Lower lobe of right lung (tissue), 2 donors: ENCODE measurements around the gene FRYL. TPM values are rescaled to one million over a fixed set of nuclear protein-coding genes. Genes with fewer than 3 reads are reported as not detected.

Source experiments
- ATAC-seq, 2 donors: fragments of 200-7000 bp; cut with Tn5 transposase; one replicate each; pipeline ENCODE4 v1.9.1; 2020 to 2022; ENCODE audit warnings: mild to moderate bottlenecking in 2 of 2, moderate library complexity in 2 of 2
- DNase-seq: peaks from one replicate; pipeline ENCODE4 v3.0.0-alpha.2; 2020
- H3K27ac ChIP-seq: fragments of 200-600 bp; one replicate; pipeline ENCODE4 v1.8.0; 2022
- H3K27me3 ChIP-seq: fragments of 200-600 bp; one replicate; pipeline ENCODE4 v1.8.0; 2022; ENCODE audit warnings: low read depth
- H3K36me3 ChIP-seq: fragments of 200-600 bp; one replicate; pipeline ENCODE4 v1.8.0; 2022; ENCODE audit warnings: mild to moderate bottlenecking
- H3K4me1 ChIP-seq: fragments of 200-600 bp; one replicate; pipeline ENCODE4 v1.8.0; 2022
- H3K4me3 ChIP-seq: fragments of 200-600 bp; one replicate; pipeline ENCODE4 v1.8.0; 2022; ENCODE audit warnings: mild to moderate bottlenecking
- H3K9me3 ChIP-seq: fragments of 200-600 bp; one replicate; pipeline ENCODE4 v1.8.0; 2022
- CTCF ChIP-seq: fragments of 200-600 bp; IDR thresholded peaks from one replicate; pipeline ENCODE4 v1.8.0; 2022; ENCODE audit warnings: antibody characterized with exemption, mild to moderate bottlenecking
- intact Hi-C: fragments of 100-400 bp; cut with DNase I; formaldehyde crosslinking; loops from one replicate; pipeline ENCODE4 v1.11.0; 2022
- total RNA-seq: library from RNA; stranded (reverse); fragmentation: NEBNext Ultra II Directional; extraction: Animal tissue kit (Norgen Biotek cat#: 25700); gene quantifications from one replicate; pipeline ENCODE4 v1.2.1, GENCODE V29; 2021
- donor health status: DM: no; HTN: yes; CAD: no; lungs with severe emphysema.

FRYL gene
- total RNA-seq, 1 donor from 2014 or later, result 85.0 TPM

DNA sequence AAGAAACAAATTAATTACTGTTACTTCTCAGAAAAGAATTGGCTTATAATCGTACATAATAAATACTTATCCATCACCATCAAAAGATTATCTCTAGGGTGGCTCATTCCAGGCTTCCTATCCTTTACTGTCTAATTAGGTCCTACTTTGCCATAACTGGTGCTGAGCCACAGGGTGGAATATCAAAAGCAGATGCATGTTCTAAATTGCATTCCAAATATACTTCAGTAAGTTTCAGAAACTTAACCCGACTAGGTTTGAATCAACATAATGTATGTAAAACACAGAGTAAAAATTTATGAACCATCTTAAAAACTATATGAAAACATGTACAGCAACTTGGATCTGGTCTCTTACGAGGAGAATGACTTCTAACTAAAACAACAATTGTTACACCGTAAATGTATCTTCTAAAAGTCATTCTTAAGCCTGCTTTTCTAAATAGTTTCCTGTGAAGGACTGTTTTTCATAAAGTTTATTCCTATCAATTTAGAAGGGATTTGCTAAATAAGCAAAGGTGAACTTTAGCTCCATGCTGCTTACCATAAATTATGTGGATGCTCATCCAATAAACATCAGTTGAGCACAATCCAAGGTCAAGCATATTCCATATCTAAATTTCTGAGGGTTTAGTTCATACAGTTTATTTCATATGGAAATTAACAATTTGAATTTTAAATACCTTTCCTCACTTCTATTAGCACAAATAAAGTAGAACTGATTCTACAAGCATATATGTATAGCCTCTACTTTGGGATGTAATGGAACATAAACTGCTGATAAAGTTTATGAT lies 276.6 kb downstream of the FRYL start:
- no peak for TF ChIP-seq CTCF
- H3K9me3 ChIP-seq, result no peaks in the 10 kb centered on the region
- intact Hi-C loops, result no loop called here
- no peak overlapping the region for H3K27ac ChIP-seq
- H3K4me1 ChIP-seq, result no peaks in the 10 kb centered on the region
- ATAC-seq (no peak), DNase-seq (no peak)
- no peaks in the 10 kb centered on the region for H3K27me3 ChIP-seq
- H3K4me3 ChIP-seq, result no peak overlapping the region
- H3K36me3 ChIP-seq, result peaks cover 92% of the 10 kb centered on the region

- intact Hi-C loops, result no loop called here
- ATAC-seq (no peak), DNase-seq (no peak)
- Histone ChIP-seq H3K36me3 (peaks cover 69% of the 10 kb centered on the region), H3K27ac (no peak overlapping the region), H3K9me3 (no peaks in the 10 kb centered on the region), H3K4me3 (no peak overlapping the region), H3K27me3 (no peaks in the 10 kb centered on the region), H3K4me1 (no peaks in the 10 kb centered on the region)
- no peak for TF ChIP-seq CTCF
Observed at GRCh38 chr4:48499551-48500066, 280.5 kb downstream of the FRYL start.

- intact Hi-C loops, result no loop called here
- no peaks in the 10 kb centered on the region for H3K9me3 ChIP-seq
- H3K27ac ChIP-seq, result no peak overlapping the region
- H3K4me1 ChIP-seq, result no peaks in the 10 kb centered on the region
- DNase-seq (no peak), ATAC-seq (no peak)
- no peaks in the 10 kb centered on the region for H3K27me3 ChIP-seq
- no peak overlapping the region for H3K4me3 ChIP-seq
- TF ChIP-seq CTCF, result no peak
- peaks cover 62% of the 10 kb centered on the region for H3K36me3 ChIP-seq
Observed at GRCh38 chr4:48498895-48499294, 281.2 kb downstream of the FRYL start.

DNA sequence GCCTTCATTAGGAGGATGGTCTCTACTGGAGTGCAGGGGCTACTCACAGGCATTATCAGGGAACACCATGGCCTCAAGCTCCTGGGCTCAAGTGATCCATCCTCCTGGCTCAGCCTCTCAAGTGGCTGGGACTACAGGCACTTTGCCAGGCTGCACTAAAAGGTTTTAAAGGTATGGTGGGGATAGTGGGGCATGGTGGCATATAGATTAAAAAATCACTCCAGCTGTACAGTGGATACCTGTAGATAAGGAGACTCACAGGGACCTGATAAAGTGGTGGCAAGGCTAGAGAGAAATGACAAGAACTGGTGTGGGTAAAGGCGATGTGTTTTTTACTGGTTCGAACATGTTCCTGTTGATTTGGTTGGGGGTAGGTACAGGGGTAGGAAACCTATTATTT lies 284.1 kb downstream of the FRYL start:
- peaks cover 10% of the 10 kb centered on the region for H3K27me3 ChIP-seq
- intact Hi-C loops, result no loop called here
- ATAC-seq, result no peak
- H3K4me3 ChIP-seq, result no peak overlapping the region
- H3K4me1 ChIP-seq, result no peaks in the 10 kb centered on the region
- TF ChIP-seq CTCF, result no peak
- peaks cover 34% of the 10 kb centered on the region for H3K36me3 ChIP-seq
- no peak for DNase-seq
- no peak overlapping the region for H3K27ac ChIP-seq
- no peaks in the 10 kb centered on the region for H3K9me3 ChIP-seq

GRCh38 chr4:48493452-48494100 lies 286.5 kb downstream of the FRYL start:
- TF ChIP-seq CTCF, result no peak
- H3K4me1 ChIP-seq, result peaks cover 8% of the 10 kb centered on the region
- ATAC-seq (peak; percentile 58 to 67), DNase-seq (no peak)
- no peaks in the 10 kb centered on the region for H3K9me3 ChIP-seq
- no peak overlapping the region for H3K4me3 ChIP-seq
- H3K27me3 ChIP-seq, result peaks cover 32% of the 10 kb centered on the region
- intact Hi-C loops, result no loop called here
- peaks cover 11% of the 10 kb centered on the region for H3K36me3 ChIP-seq
- no peak overlapping the region for H3K27ac ChIP-seq
